ENCODE measurements around the gene SERPING1. TPM values are rescaled to one million over a fixed set of nuclear protein-coding genes. Genes with fewer than 3 reads are reported as not detected.
A peak's percentile ranks its signal among the peaks of the same experiment; 100 is the strongest.

SERPING1 gene
- total and polyA plus RNA-seq, 2 of the 13 experiments (the other 11 are each of a cell fraction or from before 2014, with no cell fraction given), result 2.0 to 10.4 TPM

DNA sequence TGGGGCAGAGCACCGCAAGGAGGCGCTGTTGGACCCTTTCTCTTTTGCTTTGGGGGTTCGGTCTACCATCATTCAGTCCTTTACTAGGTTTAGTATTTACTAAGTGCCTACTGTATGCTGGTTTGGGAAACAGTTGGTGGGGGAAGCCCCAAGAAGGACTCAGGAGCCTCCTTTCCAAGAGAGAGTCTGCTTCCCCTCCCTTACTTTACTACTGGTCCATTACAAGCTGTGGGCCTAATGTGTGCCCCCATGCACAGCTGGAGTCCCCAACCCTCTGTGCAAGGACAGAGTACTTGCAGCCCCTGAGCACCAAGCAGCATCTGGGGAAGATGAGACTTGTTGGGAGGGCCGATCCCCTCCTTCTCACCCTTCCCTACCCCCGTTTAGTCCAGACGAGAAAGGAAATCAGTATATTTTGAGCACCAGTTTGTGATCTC lies 29.1 kb upstream of the SERPING1 start (continued):
- TF ChIP-seq, protein P1, sequence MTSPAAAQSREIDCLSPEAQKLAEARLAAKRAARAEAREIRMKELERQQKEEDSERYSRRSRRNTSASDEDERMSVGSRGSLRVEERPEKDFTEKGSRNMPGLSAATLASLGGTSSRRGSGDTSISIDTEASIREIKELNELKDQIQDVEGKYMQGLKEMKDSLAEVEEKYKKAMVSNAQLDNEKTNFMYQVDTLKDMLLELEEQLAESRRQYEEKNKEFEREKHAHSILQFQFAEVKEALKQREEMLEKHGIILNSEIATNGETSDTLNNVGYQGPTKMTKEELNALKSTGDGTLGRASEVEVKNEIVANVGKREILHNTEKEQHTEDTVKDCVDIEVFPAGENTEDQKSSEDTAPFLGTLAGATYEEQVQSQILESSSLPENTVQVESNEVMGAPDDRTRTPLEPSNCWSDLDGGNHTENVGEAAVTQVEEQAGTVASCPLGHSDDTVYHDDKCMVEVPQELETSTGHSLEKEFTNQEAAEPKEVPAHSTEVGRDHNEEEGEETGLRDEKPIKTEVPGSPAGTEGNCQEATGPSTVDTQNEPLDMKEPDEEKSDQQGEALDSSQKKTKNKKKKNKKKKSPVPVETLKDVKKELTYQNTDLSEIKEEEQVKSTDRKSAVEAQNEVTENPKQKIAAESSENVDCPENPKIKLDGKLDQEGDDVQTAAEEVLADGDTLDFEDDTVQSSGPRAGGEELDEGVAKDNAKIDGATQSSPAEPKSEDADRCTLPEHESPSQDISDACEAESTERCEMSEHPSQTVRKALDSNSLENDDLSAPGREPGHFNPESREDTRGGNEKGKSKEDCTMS (CRISPR knock-in tag; conservative IDR thresholded peaks at IDR 0.05), result no peak
- TF ChIP-seq ZSCAN21 (CRISPR knock-in tag; IDR thresholded peaks at IDR 0.05; ENCODE audit: borderline replicate concordance), result no peak
- TF ChIP-seq, protein P2, sequence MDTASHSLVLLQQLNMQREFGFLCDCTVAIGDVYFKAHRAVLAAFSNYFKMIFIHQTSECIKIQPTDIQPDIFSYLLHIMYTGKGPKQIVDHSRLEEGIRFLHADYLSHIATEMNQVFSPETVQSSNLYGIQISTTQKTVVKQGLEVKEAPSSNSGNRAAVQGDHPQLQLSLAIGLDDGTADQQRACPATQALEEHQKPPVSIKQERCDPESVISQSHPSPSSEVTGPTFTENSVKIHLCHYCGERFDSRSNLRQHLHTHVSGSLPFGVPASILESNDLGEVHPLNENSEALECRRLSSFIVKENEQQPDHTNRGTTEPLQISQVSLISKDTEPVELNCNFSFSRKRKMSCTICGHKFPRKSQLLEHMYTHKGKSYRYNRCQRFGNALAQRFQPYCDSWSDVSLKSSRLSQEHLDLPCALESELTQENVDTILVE (CRISPR knock-in tag; IDR thresholded peaks at IDR 0.05), result no peak
- peak; percentile 74 for TF ChIP-seq SMC3 (IDR thresholded peaks at IDR 0.05; ENCODE audit: low read length)
- TF ChIP-seq, protein P3, sequence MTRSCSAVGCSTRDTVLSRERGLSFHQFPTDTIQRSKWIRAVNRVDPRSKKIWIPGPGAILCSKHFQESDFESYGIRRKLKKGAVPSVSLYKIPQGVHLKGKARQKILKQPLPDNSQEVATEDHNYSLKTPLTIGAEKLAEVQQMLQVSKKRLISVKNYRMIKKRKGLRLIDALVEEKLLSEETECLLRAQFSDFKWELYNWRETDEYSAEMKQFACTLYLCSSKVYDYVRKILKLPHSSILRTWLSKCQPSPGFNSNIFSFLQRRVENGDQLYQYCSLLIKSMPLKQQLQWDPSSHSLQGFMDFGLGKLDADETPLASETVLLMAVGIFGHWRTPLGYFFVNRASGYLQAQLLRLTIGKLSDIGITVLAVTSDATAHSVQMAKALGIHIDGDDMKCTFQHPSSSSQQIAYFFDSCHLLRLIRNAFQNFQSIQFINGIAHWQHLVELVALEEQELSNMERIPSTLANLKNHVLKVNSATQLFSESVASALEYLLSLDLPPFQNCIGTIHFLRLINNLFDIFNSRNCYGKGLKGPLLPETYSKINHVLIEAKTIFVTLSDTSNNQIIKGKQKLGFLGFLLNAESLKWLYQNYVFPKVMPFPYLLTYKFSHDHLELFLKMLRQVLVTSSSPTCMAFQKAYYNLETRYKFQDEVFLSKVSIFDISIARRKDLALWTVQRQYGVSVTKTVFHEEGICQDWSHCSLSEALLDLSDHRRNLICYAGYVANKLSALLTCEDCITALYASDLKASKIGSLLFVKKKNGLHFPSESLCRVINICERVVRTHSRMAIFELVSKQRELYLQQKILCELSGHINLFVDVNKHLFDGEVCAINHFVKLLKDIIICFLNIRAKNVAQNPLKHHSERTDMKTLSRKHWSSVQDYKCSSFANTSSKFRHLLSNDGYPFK (CRISPR knock-in tag; IDR thresholded peaks at IDR 0.05; ENCODE audit: borderline replicate concordance), result 0 out of 2 replicates have a peak, but pooled peaks have one; percentile 56
- TF ChIP-seq SMAD3 (CRISPR knock-in tag; IDR thresholded peaks at IDR 0.05), result peak; percentile 69; the same call in 1 of the 2 replicates
- no peak for TF ChIP-seq HDAC2 (CRISPR knock-in tag; IDR thresholded peaks at IDR 0.05)
- TF ChIP-seq SYNCRIP (IDR thresholded peaks at IDR 0.05; ENCODE audit: insufficient read depth, low read depth, low read length), result no peak
- no peak for TF ChIP-seq ZNF274 (CRISPR knock-in tag; IDR thresholded peaks at IDR 0.05)
- 0 out of 2 replicates have a peak, but pooled peaks have one; percentile 7 for TF ChIP-seq ZNF709 (CRISPR knock-in tag; IDR thresholded peaks at IDR 0.05)
- TF ChIP-seq SP4 (CRISPR knock-in tag; IDR thresholded peaks at IDR 0.05), result 0 out of 2 replicates have a peak, but pooled peaks have one; percentile 42
- TF ChIP-seq GATAD2A (CRISPR knock-in tag; IDR thresholded peaks at IDR 0.05), result peak; percentile 58; the same call in 1 of the 2 replicates
- no peak for TF ChIP-seq NFATC3 (CRISPR knock-in tag; IDR thresholded peaks at IDR 0.05)
- TF ChIP-seq RAD21 (CRISPR knock-in tag; IDR thresholded peaks at IDR 0.05), result peak; percentile 77; the same call in 1 of the 2 replicates
- TF ChIP-seq ZEB1 (IDR thresholded peaks at IDR 0.05; ENCODE audit: insufficient replicate concordance, low read depth), result no peak
- 0 out of 2 replicates have a peak, but pooled peaks have one; percentile 53 for TF ChIP-seq ZNF567 (CRISPR knock-in tag; IDR thresholded peaks at IDR 0.05; ENCODE audit: borderline replicate concordance)
- TF ChIP-seq ZKSCAN8 (CRISPR knock-in tag; IDR thresholded peaks at IDR 0.05; ENCODE audit: borderline replicate concordance), result peak; percentile 97
- TF ChIP-seq PTBP1 (IDR thresholded peaks at IDR 0.05; ENCODE audit: low read depth, low read length, poor library complexity, severe bottlenecking), result no peak
- peak; percentile 81 for TF ChIP-seq ZNF3 (CRISPR knock-in tag; IDR thresholded peaks at IDR 0.05)
- TF ChIP-seq ZNF44 (CRISPR knock-in tag; IDR thresholded peaks at IDR 0.05), result 0 out of 2 replicates have a peak, but pooled peaks have one; percentile 6
- no peak for TF ChIP-seq NAIF1 (CRISPR knock-in tag; IDR thresholded peaks at IDR 0.05; ENCODE audit: borderline replicate concordance)
- TF ChIP-seq, protein P4, sequence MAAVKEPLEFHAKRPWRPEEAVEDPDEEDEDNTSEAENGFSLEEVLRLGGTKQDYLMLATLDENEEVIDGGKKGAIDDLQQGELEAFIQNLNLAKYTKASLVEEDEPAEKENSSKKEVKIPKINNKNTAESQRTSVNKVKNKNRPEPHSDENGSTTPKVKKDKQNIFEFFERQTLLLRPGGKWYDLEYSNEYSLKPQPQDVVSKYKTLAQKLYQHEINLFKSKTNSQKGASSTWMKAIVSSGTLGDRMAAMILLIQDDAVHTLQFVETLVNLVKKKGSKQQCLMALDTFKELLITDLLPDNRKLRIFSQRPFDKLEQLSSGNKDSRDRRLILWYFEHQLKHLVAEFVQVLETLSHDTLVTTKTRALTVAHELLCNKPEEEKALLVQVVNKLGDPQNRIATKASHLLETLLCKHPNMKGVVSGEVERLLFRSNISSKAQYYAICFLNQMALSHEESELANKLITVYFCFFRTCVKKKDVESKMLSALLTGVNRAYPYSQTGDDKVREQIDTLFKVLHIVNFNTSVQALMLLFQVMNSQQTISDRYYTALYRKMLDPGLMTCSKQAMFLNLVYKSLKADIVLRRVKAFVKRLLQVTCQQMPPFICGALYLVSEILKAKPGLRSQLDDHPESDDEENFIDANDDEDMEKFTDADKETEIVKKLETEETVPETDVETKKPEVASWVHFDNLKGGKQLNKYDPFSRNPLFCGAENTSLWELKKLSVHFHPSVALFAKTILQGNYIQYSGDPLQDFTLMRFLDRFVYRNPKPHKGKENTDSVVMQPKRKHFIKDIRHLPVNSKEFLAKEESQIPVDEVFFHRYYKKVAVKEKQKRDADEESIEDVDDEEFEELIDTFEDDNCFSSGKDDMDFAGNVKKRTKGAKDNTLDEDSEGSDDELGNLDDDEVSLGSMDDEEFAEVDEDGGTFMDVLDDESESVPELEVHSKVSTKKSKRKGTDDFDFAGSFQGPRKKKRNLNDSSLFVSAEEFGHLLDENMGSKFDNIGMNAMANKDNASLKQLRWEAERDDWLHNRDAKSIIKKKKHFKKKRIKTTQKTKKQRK (IDR thresholded peaks at IDR 0.05; ENCODE audit: low read length), result no peak
